NCI-H446 (cell line): ENCODE data around the gene FLT3.

Experiments used
- DNase-seq, 2 experiments: peaks; one replicate each; lab custom pipeline; 2025; lab: John Stamatoyannopoulos, UW

Gene FLT3

DNA sequence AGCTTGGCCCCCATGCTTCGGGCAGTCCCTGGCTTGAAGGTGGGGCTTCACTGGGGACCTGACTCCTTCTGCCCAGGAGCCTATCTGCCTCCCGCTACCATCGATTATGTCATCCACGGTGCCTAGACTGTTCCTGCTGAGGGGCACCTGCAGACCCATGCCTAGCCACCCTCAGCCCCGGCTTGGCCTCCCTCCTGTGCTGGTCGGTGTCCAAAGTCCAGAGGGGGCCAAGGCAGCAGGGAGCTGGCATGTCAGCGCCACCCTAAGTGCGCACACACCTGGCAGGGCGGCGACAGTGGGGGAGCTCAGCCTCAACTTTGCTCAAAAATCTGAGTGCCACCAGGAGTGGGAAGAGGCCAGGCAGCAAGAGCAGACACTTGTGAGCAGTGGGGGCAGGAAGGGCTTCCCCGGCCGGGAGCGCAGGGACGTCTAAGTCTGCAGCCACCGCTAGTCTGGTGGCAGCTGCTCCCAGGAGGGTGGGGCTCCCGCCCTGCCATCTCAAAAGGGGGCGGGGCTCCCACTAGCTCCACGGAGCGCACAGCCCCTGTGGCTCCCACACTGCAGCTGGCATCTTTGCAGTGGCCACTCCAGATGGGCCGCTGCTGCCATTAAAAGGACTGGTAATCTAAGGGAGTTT, 98.4 kb downstream of the FLT3 start:
- DNase-seq = no peak

DNA sequence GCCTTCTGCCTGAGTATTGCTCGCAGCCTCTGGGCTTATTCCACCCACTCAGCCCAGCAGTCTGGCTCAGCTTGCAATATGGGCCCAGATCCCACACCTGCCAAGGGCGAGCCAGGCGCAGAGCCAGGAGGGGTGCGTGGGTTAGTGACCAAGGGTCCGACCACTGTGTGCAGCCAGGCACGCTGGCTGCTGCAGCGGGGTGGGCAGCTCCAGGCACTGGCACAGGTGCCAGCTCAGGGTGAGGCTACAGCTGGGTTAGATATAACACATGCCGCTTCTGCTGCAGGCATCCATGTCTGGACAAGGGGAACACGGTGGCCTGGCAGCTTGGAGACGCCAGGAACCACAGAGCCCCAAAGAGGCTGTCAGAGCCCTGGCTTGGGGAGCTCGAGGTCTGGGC, 99.3 kb downstream of the FLT3 start:
- DNase-seq = no peak

DNA sequence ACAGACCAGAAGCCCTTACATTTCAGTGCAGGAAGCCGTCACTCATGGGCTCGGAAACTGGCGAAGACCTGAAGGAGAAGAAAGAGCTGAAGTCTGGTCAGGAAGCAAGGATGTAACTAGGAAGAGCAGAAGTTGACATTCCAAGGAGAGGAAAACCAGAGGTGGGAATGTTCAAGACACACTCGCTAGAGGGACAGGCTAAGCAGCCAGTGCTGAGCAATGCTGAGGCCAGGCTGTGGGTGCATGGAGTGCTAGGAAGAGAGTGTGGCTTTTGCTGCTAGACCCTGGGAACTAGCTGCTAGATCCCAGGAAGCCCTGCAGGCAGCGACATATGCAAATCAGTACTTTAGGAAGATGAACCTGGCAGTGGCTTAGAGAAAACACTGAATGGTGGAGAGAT, 99.8 kb downstream of the FLT3 start:
- no peak for DNase-seq

DNA sequence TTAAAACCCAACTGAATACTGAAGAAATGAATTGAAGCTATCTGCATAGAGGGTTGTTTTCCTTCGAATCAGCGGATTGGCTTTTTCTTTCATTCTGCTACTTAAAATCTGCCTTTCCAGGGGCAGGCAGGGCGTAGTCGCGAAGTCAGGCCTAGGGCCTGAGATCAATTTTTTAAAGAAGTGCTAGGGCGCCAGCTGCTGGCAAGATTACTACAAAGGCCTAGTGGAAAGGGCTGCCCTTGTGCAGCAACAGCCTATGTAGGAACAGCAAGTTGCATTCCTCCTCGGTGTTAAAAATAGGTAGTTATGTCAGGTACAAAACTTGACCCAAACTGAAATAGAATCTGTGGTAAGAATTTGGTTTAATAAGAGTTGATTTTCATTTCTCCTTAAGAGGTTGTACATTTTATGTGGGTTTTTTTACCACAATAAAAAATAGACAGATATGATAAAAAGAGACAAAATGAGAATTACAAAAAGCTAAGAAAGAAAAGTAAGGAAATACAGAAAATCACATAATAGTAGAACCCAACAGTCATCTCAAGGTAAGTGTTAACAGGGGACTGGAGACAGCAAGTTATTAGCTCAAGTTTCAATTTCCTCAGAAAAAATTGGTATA, 102.4 kb downstream of the FLT3 start:
- peak in 1 of 2 experiments; percentile 16 for DNase-seq

DNA sequence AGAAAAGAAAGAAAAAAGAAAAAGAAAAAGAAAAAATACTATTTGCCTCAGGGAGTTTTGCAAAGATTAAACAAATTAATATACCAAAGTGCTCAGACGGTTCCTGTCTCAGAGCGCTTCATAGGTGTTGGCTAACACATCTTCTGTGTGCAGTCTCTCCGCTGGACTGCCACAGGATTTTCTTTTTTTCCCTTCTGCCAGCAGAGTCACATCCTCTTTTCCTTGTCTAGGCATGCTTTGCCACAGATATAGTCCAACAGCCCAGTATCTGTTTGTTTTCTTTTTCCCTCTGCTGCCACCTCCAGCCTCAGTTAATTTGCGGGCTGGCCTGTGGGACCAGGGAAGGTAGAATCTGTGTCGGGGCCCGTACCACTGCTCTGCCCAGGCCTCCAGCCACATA, 108.5 kb downstream of the FLT3 start:
- DNase-seq = no peak

DNA sequence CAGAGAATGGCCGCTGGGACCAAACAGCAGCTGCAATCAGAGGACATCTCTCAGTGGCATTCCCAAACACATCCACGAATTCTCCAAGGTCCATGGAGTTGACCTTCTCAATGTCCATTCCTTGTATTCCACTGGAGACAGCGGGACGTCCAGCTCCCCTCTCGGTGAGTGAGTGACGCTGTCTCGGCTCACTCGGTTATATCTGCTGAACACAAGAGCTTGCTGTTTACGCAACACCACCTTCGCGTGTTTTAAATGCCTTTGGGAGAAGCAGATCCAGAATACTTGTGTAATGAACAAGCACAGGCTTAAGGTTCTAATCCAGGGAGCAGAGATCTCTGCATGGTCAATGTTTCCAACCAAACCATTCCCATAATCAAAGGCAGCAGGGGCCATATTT, 111.9 kb downstream of the FLT3 start, which contains the start of gene URAD:
TSS of gene URAD (minus strand) at position 174 of the 400 bp plus-strand sequence. CDS start at position 118, 56 bp downstream.
- DNase-seq = no peak

DNA sequence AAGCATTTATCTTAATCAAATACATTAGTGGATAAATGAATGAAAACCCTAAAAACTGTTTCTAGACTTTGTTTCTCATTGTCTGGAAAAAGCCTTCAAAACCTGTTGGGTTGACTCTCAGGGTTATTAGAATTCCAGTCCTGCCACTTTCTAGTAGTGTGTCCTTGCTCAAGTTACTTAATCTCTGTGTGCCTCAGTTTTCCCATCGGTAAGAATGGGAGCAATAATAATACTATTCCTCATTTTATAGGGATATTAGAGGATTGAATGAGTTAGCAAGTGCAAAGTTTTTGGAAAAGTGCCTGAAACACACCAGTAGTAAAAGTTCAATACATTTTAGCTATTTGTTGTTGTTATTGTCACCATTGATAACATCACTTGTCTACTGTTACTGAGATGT, 114.8 kb downstream of the FLT3 start:
- no peak for DNase-seq

DNA sequence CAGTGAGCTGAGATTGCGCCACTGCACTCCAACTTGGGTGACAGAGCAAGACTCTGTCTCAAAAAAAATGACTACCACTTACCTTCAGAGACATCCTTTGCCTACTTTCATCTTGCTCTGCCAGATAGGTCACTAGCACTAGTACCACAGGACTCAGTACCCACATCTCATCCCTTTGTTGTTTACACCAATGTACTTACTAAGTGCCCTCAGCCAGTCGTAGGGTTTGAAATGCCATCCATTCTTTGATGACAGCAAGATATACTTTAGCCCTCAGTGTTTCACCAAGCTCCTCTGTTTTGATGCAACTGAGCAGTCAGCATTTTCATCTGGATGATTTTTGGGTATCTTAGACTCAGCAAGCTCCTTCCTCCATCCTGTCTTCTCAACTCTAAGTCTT, 118.0 kb downstream of the FLT3 start:
- no peak for DNase-seq

DNA sequence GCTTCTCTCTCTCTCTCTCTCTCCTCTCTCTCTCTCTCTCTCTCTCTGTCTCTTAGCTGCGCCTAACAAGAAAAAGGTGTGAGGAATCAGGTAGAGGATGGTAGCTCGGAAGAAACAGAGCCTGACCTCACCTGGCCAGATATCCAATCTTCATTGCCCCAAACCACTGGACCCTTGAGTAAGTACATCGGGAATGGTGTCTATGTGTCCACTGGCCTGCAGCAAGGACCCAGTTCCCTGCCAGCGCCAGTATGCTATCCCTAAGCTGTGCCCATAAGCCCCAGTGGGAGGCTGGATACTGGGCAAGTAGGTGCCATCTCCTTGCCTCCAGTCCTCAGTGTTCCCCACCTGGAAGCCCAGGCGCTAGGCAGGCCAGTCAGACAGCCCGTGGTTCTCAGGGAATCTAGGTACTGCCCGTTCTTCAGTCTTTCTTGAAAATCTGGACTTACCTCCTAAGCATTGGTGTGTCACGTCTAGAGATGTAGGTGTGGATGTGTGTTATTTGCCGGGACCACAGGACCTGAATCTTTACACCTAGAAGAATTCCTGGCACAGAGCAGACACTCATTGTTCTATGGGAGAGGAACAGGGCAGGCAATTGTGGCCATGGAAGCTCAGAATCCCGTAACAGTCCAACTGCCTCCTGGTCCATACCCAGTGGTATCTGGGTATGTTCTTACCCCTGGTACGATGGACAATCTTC, 119.2 kb downstream of the FLT3 start:
- DNase-seq = no peak

DNA sequence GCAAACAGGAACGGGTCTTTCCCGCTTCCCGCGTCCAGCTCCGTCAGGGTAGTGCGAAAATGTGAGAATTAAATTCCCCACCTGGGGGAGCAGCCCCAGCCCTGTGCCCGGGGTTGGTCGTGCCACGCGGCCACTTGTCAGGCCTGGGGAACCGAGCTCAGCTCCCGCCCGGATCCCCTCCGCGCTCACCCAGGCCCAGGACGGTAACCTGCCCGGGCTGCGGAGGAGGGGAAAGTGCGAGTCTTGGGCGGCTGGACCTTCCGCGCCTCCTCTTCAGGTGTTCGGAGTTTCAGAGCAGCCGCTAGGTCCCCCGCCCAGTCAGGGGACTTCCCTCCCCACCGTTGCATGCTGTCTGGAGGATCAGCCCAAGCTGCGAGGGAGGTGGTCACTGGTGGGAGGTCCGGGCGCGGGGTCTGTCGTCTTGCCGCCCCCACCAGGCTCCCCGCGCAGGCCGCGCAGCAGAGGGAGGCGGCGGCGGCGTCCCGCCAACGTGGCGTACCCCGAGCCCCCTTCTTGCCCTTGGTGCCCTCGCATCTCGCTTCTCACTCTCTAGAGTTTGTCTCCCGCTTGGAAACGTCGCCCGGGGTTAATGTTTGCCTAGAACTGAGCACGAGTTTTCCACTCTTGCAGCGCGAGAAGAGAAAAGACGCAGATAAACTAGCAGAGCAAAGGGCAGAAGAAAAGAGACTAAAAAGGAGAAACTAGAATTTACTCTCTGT, 119.9 kb downstream of the FLT3 start:
- DNase-seq = no peak

DNA sequence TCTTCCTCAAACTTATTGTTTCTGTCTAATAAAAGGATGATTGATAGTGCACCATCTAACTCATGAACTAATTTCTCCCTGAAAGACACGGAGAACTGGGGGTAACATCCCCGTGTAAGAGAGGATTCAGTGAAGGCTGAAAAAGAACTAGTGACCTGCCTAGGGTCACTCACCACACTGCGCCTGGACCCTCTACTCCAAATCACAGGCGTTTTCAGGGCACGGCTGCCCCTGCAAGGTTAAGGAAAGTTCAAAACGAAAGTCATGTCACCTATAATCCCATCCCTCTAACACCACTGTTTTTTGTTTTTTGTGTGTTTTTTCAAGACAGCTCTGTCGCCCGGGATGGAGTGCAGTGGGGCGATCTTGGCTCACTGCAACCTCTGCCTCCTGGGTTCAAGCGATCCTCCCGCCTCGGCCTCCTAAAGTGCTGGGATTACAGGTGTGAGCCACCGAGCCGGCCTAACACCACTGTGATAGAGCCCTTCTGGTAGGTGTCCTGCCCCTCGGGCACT, 120.6 kb downstream of the FLT3 start:
- DNase-seq = no peak

DNA sequence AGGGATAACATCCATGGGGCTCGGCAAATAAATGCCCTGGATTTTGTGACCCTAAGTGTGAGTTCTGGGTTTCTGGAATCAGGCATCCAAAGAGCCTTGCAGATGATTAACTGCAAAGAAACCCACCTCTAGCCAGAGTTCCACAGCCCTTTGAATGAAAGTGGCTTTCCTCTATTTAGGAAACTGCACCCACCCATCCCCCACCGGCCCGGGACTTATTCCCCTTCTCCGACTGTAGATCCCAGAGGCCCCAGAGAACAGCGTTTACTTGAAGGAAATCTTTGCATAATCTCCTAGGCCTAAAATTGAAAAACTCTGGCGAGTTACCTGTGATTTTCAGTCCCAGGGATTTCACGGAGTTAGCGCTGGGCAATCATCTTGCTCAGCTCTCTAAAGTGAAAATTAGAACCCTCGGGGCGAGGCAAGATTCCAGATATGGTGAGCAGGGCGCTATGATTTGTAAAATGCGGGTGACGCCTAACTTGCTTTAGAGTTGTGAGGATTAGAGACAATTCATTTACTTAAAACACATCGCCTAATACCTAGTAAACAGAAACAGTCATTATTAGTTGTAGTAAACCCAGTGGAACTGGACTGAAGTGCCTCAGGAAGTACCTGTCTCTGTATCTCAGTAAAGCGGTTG, 121.3 kb downstream of the FLT3 start:
- DNase-seq = no peak

DNA sequence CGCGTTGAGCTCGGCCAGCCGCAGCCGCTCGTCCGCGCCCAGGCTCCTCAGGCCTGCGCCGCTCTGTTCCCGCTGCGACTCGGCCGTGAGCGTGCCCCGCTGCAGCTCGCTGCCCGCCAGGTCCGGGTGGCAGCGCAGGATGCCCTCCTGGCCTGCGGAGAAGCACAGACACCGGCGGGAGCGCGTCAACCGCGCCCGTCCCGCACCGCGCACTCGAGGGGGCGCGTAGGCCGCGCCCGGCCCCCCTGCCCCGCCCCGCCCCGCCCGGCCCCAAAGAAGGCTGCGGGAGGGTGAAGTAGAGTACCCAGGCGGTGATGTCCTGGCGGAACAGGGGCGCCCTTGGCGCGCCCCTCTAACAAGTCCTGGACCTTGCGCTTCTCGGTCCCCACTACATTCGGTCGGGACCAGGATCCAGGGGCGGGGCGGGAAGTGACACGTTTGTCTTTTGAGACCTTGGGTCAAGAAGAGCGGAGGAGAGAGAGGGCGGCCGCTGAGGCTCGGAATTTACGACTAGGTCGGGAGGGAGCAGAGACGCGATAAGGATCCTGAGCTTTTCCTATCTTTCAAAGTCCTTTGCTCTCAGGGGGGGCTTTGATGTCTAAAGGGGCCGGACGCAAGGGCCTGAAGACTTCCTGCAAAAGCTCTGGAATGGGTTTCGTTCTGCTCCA, 121.9 kb downstream of the FLT3 start:
- no peak for DNase-seq

DNA sequence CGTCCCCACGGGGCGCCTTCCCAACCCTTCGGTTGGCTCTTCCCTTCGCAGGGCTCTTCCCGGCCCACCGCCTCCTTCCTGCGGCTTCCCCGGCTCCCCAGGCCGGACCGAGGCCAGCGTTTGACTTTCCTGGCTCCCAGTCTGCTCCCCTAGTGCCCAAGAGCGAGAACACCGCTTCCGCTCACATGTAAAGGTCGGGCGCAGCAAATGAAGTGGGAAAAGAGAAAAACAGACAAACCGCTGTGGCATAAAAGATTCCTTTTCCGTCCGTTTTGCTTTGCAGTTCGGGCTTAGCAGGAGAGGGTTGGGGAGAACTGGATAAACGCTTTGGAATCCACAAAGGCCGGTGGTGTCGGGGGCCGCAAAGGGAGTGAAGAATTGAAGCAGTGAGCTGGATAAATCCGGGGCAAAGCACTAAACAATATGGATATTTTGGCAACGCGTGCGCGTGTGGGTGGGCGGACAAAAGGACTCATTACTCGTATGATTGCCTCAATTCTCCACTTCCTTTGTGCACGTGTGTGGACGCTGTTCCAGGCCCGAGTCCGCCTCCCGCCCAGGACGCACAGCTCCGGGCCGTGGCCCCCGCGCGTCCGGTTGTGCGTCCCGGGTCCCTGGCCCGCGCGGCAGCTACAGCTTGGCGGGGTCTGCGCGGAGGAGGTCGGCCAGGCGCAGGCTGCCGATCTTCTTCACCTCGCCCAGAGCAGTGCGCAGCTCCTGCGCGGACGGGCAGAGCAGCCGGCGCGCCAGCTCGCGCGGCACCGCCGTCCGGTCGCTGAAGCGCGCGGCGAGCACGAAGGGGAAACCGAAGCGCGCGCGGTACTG, 122.7 kb downstream of the FLT3 start:
- DNase-seq = no peak

DNA sequence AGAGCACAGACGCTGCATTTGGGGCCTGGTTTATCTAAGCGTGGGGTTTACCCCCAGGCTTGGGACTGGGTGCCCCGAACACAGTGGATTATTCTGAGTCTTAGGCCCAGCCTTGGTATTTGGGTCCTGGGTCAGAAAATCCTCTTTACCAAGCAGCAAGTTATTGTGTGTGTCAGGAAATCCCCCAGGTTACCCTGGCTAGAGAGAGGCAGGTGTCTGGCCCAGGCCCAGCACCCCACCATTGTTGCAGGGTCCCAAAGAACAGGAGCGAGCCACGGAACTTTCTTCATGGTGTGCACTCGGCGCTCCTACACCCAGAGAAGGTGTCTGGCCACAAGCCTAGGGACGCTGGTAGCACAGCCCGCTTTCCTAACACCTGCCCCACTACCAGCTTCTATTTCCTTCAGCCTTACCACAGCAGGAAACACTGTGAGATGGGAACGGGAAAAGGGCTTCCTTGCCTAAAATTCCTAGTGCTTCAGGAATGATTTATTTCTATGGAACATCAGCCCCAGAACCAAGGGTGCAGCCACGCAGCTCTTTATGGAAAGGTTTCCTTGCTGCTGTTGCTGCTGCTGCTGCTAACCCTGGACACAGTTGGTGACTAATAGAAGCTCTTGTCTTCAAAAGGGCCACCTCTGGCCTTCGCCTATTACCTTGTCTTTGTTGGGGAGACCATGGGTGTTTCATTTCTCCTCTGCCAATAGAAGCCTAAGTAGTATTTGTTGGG, 123.8 kb downstream of the FLT3 start:
- no peak for DNase-seq

DNA sequence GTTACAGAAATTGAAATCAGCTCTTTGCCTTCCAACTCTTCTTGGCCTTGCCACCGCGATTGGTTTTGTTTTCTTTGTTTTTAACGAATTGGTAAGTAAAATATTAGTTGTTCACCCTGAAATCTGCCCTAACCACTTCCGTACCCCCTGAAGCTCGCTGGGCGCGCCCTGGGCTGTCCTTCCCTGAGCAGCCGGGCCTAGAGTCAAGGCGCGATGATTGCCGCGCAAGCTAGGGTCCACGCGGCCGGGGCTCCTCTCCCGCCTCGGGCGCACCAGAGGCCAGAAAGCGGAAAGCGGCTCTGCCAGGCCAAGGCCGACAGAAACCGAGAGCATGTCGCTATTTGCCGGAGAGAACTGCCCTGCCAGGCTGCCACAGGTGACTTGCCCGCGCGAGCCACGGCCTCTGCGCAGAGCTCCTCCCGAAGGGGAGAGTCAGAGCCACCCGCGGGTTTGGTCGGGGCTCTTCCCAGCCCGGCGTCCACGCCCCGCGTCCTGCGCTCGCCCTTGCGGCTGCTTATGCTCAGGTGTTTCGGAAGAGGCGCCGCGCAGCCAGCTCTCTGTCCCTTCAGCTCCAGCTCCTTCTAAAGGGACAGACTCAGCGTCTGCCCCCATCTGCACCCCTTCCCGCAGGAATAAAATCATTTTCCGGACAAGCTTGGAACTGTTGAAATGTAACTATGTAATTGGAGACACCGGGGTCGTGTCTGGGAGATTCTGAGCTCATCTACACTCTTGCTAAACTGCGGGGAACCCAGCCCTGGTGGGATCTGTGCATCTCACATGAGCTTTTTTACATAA, 124.6 kb downstream of the FLT3 start:
- no peak for DNase-seq

DNA sequence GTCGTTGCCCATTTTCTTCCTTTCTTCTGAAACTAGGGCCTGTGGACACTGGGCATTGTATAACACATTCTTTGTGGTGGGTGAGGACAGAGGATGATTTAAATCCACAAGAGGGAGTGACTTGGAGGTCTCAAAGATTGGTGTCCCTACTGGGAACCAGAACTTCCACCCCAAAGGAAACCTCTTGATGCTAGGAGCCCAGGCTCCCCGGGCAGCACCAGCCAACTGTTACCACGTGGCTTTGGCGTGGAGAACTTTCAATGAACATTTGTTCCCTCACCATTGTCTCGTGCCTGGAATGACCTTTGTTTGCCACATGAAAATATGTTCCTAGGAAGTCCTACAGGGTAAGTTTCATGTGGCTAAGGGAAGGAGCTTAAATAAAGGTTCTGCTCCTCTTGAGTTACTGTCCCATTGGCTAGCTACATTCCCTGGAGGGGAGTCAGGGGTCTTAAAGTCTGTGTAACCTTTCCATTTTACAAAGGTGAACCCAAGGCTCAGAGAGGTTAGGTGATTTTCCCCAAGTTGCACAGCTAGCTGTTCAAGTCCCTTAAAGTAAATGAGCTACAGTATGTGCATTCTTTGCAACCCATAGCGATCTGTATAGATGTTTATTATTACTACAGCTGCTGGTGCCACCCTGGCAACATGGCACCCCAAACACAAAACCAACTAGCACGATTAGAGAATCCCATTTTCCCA, 126.3 kb downstream of the FLT3 start:
- DNase-seq = no peak

DNA sequence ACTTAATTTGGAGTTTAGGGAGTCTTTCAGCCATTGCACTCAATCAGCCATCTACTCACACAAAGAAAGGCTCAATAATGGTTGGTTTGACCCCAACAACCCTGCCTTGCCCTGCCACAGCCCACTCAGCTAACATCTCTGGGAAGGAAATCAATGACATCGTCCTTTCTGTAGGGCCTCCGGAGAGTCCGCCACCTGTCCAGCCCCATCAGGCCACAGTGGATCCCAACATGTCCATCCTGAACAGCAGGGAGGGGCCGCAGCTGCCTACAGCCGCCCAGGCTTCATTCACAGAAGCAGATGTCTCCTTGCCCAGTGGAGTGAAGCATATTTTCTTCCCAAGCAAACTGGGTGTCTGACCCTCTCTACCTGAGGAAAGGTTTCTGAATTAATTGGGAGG, 127.1 kb downstream of the FLT3 start:
- no peak for DNase-seq

DNA sequence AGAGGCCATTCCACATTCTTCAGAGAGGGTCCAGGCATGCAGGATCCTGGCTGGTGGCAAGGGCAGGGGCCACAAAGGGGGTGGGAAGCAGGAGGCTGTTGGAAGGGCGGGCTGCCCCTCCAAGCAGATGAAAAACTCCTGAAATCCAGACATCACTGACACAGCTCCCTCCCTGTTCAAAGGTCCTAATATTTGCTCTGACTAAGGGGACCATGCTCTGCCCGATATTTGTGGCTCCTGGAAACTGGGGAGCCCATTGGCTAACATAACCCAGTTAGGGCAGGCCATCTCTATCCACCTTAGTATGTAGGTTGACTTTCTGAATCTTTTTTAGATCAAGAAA, 127.9 kb downstream of the FLT3 start:
- no peak for DNase-seq
